MM.1S (cell line): Measurements from ENCODE around the gene FCAMR.

Source experiments
- DNase-seq: peaks from one replicate; pipeline ENCODE4 v3.0.0-alpha.2; 2015
- H2AFZ ChIP-seq: fragments of 300-600 bp; sonication (generic); 2 replicates; pipeline ENCODE4 v1.6.0; 2016; ENCODE audit warnings: antibody characterized with exemption, low read length
- H3F3A ChIP-seq: fragments of 300-600 bp; sonication (generic); 2 replicates; pipeline ENCODE4 v1.6.1; 2016; ENCODE audit warnings: mild to moderate bottlenecking, antibody characterized with exemption, low read length, moderate library complexity, mixed read lengths; ENCODE audit not compliant: insufficient read depth
- H3K27ac ChIP-seq: fragments of 300-600 bp; sonication (generic); 2 replicates; pipeline ENCODE4 v1.5.1; 2016; ENCODE audit warnings: mild to moderate bottlenecking, low read length
- H3K27me3 ChIP-seq: fragments of 300-600 bp; sonication (generic); replicated peaks from 2 replicates; pipeline ENCODE4 v1.6.0; 2016; ENCODE audit warnings: low read length; ENCODE audit not compliant: insufficient read depth
- H3K36me3 ChIP-seq: fragments of 300-600 bp; sonication (generic); replicated peaks from 2 replicates; pipeline ENCODE4 v1.6.1; 2016; ENCODE audit warnings: mild to moderate bottlenecking, low read length, mixed read lengths; ENCODE audit not compliant: insufficient read depth
- H3K4me1 ChIP-seq: fragments of 300-600 bp; sonication (generic); 2 replicates; pipeline ENCODE4 v1.6.1; 2016; ENCODE audit warnings: low read length, mixed read lengths
- H3K4me2 ChIP-seq: fragments of 300-600 bp; sonication (generic); 2 replicates; pipeline ENCODE4 v1.6.0; 2016; ENCODE audit warnings: low read depth, low read length
- H3K4me3 ChIP-seq: fragments of 300-600 bp; sonication (generic); 2 replicates; pipeline ENCODE4 v1.5.1; 2016; ENCODE audit warnings: low read length, mixed read lengths
- H3K79me2 ChIP-seq: fragments of 300-600 bp; sonication (generic); 2 replicates; pipeline ENCODE4 v1.6.1; 2016; ENCODE audit warnings: mixed run types, low read length, mixed read lengths
- H3K9ac ChIP-seq: fragments of 300-600 bp; sonication (generic); 2 replicates; pipeline ENCODE4 v1.6.1; 2016; ENCODE audit warnings: low read length, mixed read lengths
- H3K9me2 ChIP-seq: fragments of 300-600 bp; sonication (generic); replicated peaks from 2 replicates; pipeline ENCODE4 v1.6.1; 2016; ENCODE audit warnings: mild to moderate bottlenecking, low read length, mixed read lengths; ENCODE audit not compliant: insufficient read depth
- H3K9me3 ChIP-seq: fragments of 300-600 bp; sonication (generic); replicated peaks from 2 replicates; pipeline ENCODE4 v1.6.1; 2016; ENCODE audit warnings: mild to moderate bottlenecking, low read length, mixed read lengths; ENCODE audit not compliant: insufficient read depth
- H4K20me1 ChIP-seq: fragments of 300-600 bp; sonication (generic); 2 replicates; pipeline ENCODE4 v1.6.1; 2016; ENCODE audit warnings: mild to moderate bottlenecking, low read length, moderate library complexity, mixed read lengths; ENCODE audit not compliant: insufficient read depth
- CTCF ChIP-seq: fragments of 300-600 bp; sonication (generic); IDR thresholded peaks from 2 replicates; pipeline ENCODE4 v1.5.1; 2016; ENCODE audit warnings: antibody characterized with exemption, low read length, mixed read lengths
- EZH2 ChIP-seq: fragments of 300-600 bp; sonication (generic); optimal IDR thresholded peaks from 2 replicates; pipeline ENCODE3; 2017; ENCODE audit warnings: low read depth, mild to moderate bottlenecking, antibody characterized with exemption, low read length, mixed read lengths
- EZH2phosphoT487 ChIP-seq: fragments of 300-600 bp; sonication (generic); IDR thresholded peaks from 2 replicates; pipeline ENCODE4 v1.6.1; 2018; ENCODE audit warnings: antibody characterized with exemption, low read length

FCAMR gene

DNA sequence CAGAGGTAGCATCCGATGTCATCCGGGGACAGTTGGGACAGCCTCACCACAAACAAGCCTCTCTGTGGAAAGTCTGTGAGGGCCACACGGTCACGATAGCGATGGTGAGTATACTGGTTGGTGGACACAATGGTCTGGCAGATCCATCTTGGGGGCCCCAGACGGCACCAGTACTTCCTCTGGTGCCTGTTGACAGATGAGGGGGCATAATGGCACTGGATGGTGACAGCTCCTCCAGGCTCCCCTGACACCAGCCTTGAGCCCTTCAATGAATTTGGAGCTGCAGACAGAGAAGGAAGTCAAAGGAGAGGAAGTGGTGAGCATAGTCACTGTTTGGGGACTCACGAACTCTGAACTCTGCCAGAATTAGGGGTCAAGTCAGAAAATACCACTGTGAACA, 8.0 kb downstream of the FCAMR start:
- Histone ChIP-seq H3K4me3 (no peak overlapping the region), H3K79me2 (no peaks in the 10 kb centered on the region), H3K36me3 (no peaks in the 10 kb centered on the region), H4K20me1 (no peaks in the 10 kb centered on the region), H3K9ac (no peak overlapping the region), H3K4me1 (peaks cover 3% of the 10 kb centered on the region), H3K4me2 (no peak overlapping the region), H3K27ac (no peak overlapping the region), H3F3A (no peaks in the 10 kb centered on the region), H3K9me2 (no peaks in the 10 kb centered on the region), H3K27me3 (no peaks in the 10 kb centered on the region), H3K9me3 (no peaks in the 10 kb centered on the region), H2AFZ (no peak overlapping the region)
- TF ChIP-seq CTCF (no peak), EZH2 (no peak), EZH2phosphoT487 (no peak)
- no peak for DNase-seq

DNA sequence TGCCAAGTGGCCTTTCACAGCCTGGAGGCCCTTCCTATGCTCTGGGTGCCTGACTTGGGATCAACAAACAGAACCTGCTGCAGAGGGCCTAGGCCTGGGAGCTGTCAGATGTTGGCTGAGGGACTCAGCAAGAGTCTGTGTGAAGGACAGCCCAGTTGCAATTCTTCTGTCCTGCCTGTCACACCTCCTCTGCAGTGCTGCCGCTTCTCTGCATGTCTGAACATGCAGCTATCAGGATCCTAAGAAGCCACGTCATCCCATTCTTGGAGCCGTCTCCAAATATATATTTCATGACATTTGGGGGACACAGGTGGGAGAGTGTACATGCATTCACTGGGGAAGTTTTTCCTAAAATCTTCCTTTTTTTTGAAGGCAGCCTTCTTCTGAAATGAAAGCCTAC, 8.6 kb downstream of the FCAMR start:
- Histone ChIP-seq H3K27ac (no peak overlapping the region), H2AFZ (no peak overlapping the region), H3K4me1 (no peaks in the 10 kb centered on the region), H3K9me3 (no peaks in the 10 kb centered on the region), H3K9me2 (no peaks in the 10 kb centered on the region), H3K36me3 (no peaks in the 10 kb centered on the region), H3K4me3 (no peak overlapping the region), H3K27me3 (no peaks in the 10 kb centered on the region), H4K20me1 (no peaks in the 10 kb centered on the region), H3K79me2 (no peaks in the 10 kb centered on the region), H3F3A (no peaks in the 10 kb centered on the region), H3K9ac (no peak overlapping the region), H3K4me2 (no peak overlapping the region)
- TF ChIP-seq EZH2phosphoT487 (no peak), EZH2 (no peak)
- no peak for DNase-seq

- no peak overlapping the region for H3K4me2 ChIP-seq
- H3K9me3 ChIP-seq: no peaks in the 10 kb centered on the region
- H3K4me3 ChIP-seq: no peak overlapping the region
- no peaks in the 10 kb centered on the region for H3K79me2 ChIP-seq
- H3F3A ChIP-seq: no peaks in the 10 kb centered on the region
- H3K27me3 ChIP-seq: no peaks in the 10 kb centered on the region
- H3K36me3 ChIP-seq: no peaks in the 10 kb centered on the region
- no peak for DNase-seq
- H4K20me1 ChIP-seq: no peaks in the 10 kb centered on the region
- H3K4me1 ChIP-seq: no peaks in the 10 kb centered on the region
- H2AFZ ChIP-seq: no peak overlapping the region
- no peak for TF ChIP-seq EZH2
- no peak for TF ChIP-seq EZH2phosphoT487
- TF ChIP-seq CTCF: no peak
- no peak overlapping the region for H3K27ac ChIP-seq
- no peak overlapping the region for H3K9ac ChIP-seq
- H3K9me2 ChIP-seq: no peaks in the 10 kb centered on the region
Measured at GRCh38 chr1:206960676-206961386, 9.4 kb downstream of the FCAMR start.

GRCh38 chr1:206958144-206958543, 12.1 kb downstream of the FCAMR start:
- H3K9me2 ChIP-seq: no peaks in the 10 kb centered on the region
- H3K4me3 ChIP-seq: no peak overlapping the region
- H3F3A ChIP-seq: no peaks in the 10 kb centered on the region
- H3K36me3 ChIP-seq: no peaks in the 10 kb centered on the region
- H3K9me3 ChIP-seq: no peaks in the 10 kb centered on the region
- no peak for DNase-seq
- H4K20me1 ChIP-seq: no peaks in the 10 kb centered on the region
- no peaks in the 10 kb centered on the region for H3K79me2 ChIP-seq
- no peak overlapping the region for H3K27ac ChIP-seq
- TF ChIP-seq EZH2: no peak
- TF ChIP-seq CTCF: no peak
- TF ChIP-seq EZH2phosphoT487: no peak
- H3K4me2 ChIP-seq: no peak overlapping the region
- H3K27me3 ChIP-seq: no peaks in the 10 kb centered on the region
- H3K9ac ChIP-seq: no peak overlapping the region
- no peaks in the 10 kb centered on the region for H3K4me1 ChIP-seq
- no peak overlapping the region for H2AFZ ChIP-seq
